Mesenchymal stem cell (in vitro differentiated cells and primary cell): Measurements from ENCODE around the gene LMTK2.
A peak's percentile ranks its signal among the peaks of the same experiment; 100 is the strongest.

Source experiments
- DNase-seq: peaks from one replicate; pipeline ENCODE4 v3.0.0-alpha.2; 2013
- H2AFZ ChIP-seq: one replicate; pipeline ENCODE4 v1.6.1; 2013; ENCODE audit warnings: low read depth, mild to moderate bottlenecking, control low read depth, inconsistent platforms, low read length, moderate library complexity
- H2AK5ac ChIP-seq: 2 replicates; pipeline ENCODE4 v1.6.1; 2013; ENCODE audit warnings: low read length, moderate library complexity, mild to moderate bottlenecking, inconsistent platforms; ENCODE audit not compliant: severe bottlenecking
- H2BK120ac ChIP-seq: one replicate; pipeline ENCODE4 v1.6.1; 2013; ENCODE audit warnings: low read depth, mild to moderate bottlenecking, inconsistent platforms, low read length, moderate library complexity
- H2BK12ac ChIP-seq, 2 experiments: one replicate each; pipeline ENCODE4 v1.6.1; 2013; ENCODE audit warnings: inconsistent platforms in 2 of 2, low read length in 2 of 2, mild to moderate bottlenecking in 2 of 2, moderate library complexity in 2 of 2, control low read depth in 1 of 2
- H2BK15ac ChIP-seq: one replicate; pipeline ENCODE4 v1.6.1; 2013; ENCODE audit warnings: mild to moderate bottlenecking, low read depth, inconsistent platforms; ENCODE audit not compliant: poor library complexity, severe bottlenecking
- H2BK5ac ChIP-seq: 2 replicates; pipeline ENCODE4 v1.6.1; 2013; ENCODE audit warnings: low read depth, mild to moderate bottlenecking, low read length, control low read depth, inconsistent platforms; ENCODE audit not compliant: poor library complexity, severe bottlenecking
- H3K14ac ChIP-seq, 2 experiments: one replicate each; pipeline ENCODE4 v1.6.1; 2013; ENCODE audit warnings: inconsistent platforms in 2 of 2, low read length in 2 of 2, control low read depth in 1 of 2, mild to moderate bottlenecking in 1 of 2, moderate library complexity in 1 of 2
- H3K18ac ChIP-seq, 2 experiments: one replicate each; pipeline ENCODE4 v1.6.1; 2013; ENCODE audit warnings: inconsistent platforms in 2 of 2, low read length in 2 of 2, control low read depth in 1 of 2, low read depth in 1 of 2, mild to moderate bottlenecking in 1 of 2
- H3K23ac ChIP-seq, 2 experiments: one replicate each; pipeline ENCODE4 v1.6.1; 2013; ENCODE audit warnings: inconsistent platforms in 2 of 2, low read length in 2 of 2, mild to moderate bottlenecking in 2 of 2, moderate library complexity in 2 of 2, control low read depth in 1 of 2
- H3K27ac ChIP-seq: 2 replicates; pipeline ENCODE4 v1.5.1; 2013; ENCODE audit warnings: mild to moderate bottlenecking, moderate library complexity, low read length, control low read depth, inconsistent platforms; ENCODE audit not compliant: poor library complexity, severe bottlenecking
- H3K27me3 ChIP-seq, 2 experiments: 2 replicates each; pipeline versions ENCODE4 v1.6.1 to v1.7.0; 2013; ENCODE audit warnings: low read length in 2 of 2, mild to moderate bottlenecking in 2 of 2, moderate library complexity in 2 of 2, control low read depth in 1 of 2, inconsistent platforms in 1 of 2; ENCODE audit not compliant: control insufficient read depth in 1 of 2, insufficient read depth in 1 of 2
- H3K36me3 ChIP-seq, 2 experiments: 2 replicates each; pipeline versions ENCODE4 v1.6.1 to v1.7.0; 2013; ENCODE audit warnings: low read length in 2 of 2, control low read depth in 1 of 2, inconsistent platforms in 1 of 2, low read depth in 1 of 2, mild to moderate bottlenecking in 1 of 2; ENCODE audit not compliant: insufficient read depth in 2 of 2, control insufficient read depth in 1 of 2
- H3K4ac ChIP-seq, 2 experiments: one replicate each; pipeline ENCODE4 v1.6.1; 2013; ENCODE audit warnings: inconsistent platforms in 2 of 2, low read length in 2 of 2, mild to moderate bottlenecking in 2 of 2, moderate library complexity in 2 of 2, control low read depth in 1 of 2, low read depth in 1 of 2
- H3K4me1 ChIP-seq: 2 replicates; pipeline ENCODE4 v1.6.1; 2013; ENCODE audit warnings: low read depth, low read length, control low read depth; ENCODE audit not compliant: control insufficient read depth, insufficient read depth
- H3K4me2 ChIP-seq: 2 replicates; pipeline ENCODE4 v1.6.1; 2013; ENCODE audit warnings: low read length, mild to moderate bottlenecking, inconsistent platforms; ENCODE audit not compliant: poor library complexity, severe bottlenecking
- H3K4me3 ChIP-seq, 2 experiments: 2 replicates each; pipeline versions ENCODE4 v1.5.1 to v1.7.0; 2013; ENCODE audit warnings: low read length in 2 of 2, mild to moderate bottlenecking in 2 of 2, control low read depth in 1 of 2, low read depth in 1 of 2; ENCODE audit not compliant: insufficient read depth in 1 of 2
- H3K79me1 ChIP-seq: replicated peaks from 2 replicates; pipeline ENCODE4 v1.6.1; 2013; ENCODE audit warnings: mild to moderate bottlenecking, control low read depth, low read length, inconsistent platforms; ENCODE audit not compliant: poor library complexity, severe bottlenecking
- H3K9ac ChIP-seq: 2 replicates; pipeline ENCODE4 v1.7.0; 2013; ENCODE audit warnings: mild to moderate bottlenecking, low read length, moderate library complexity
- H3K9me3 ChIP-seq: 2 replicates; pipeline ENCODE4 v1.7.0; 2013; ENCODE audit warnings: mild to moderate bottlenecking, low read length; ENCODE audit not compliant: control insufficient read depth
- H4K8ac ChIP-seq: one replicate; pipeline ENCODE4 v1.6.1; 2013; ENCODE audit warnings: inconsistent platforms, mild to moderate bottlenecking, low read length, moderate library complexity
- H4K91ac ChIP-seq: one replicate; pipeline ENCODE4 v1.6.1; 2013; ENCODE audit warnings: mild to moderate bottlenecking, low read length, inconsistent platforms
- WGBS: methylation state at CpG from one replicate; pipeline ENCODE4 v1.1.7; 2013; ENCODE audit warnings: mixed read lengths; 5-methylcytosine and 5-hydroxymethylcytosine counted together

The LMTK2 gene

GRCh38 chr7:98196706-98197605 is 90.3 kb downstream of the LMTK2 start:
- Histone ChIP-seq H2AK5ac (no peak overlapping the region), H3K27ac (no peak overlapping the region), H4K91ac (no peak overlapping the region), H2BK15ac (no peak overlapping the region), H3K4me2 (no peak overlapping the region), H2AFZ (no peak overlapping the region), H3K4me3 (no peak overlapping the region), H2BK5ac (no peak overlapping the region), H3K36me3 (peaks cover 32 to 46% of the 10 kb centered on the region in 2 experiments), H3K4ac (no peak overlapping the region), H3K9me3 (no peaks in the 10 kb centered on the region), H3K9ac (no peak overlapping the region), H3K27me3 (no peaks in the 10 kb centered on the region), H2BK120ac (no peak overlapping the region), H3K14ac (no peak overlapping the region), H3K23ac (no peak overlapping the region), H3K79me1 (peaks cover 23% of the 10 kb centered on the region), H3K18ac (no peak overlapping the region), H3K4me1 (peaks cover 8% of the 10 kb centered on the region), H2BK12ac (no peak overlapping the region), H4K8ac (no peak overlapping the region)
- 96% methylated on average over 16 of the region's 16 CpGs for WGBS
- no peak for DNase-seq

DNA sequence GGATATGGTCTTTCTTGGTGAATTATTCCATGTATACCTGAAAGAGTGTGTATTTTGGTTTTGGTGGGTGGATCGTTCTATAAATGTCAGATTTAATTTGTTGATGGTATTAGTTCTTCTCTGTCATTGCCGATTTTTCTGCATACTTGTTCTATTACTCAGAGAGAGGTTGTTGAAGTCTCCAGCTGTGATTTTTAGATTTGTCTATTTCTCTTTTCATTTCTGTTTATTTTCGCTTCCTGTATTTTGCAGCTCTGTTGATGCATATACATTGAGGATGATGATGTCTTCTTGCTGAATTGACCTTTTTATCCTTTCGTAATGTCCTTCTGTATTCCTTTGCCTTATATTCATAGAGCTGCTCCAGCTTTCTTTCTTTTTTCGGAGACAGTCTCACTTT is 92.5 kb downstream of the LMTK2 start:
- Histone ChIP-seq H4K91ac (no peak overlapping the region), H3K4me1 (peaks cover 11% of the 10 kb centered on the region), H3K9me3 (no peaks in the 10 kb centered on the region), H3K79me1 (peaks cover 31% of the 10 kb centered on the region), H3K14ac (no peak overlapping the region), H3K27ac (no peak overlapping the region), H3K27me3 (no peaks in the 10 kb centered on the region), H3K23ac (no peak overlapping the region), H2BK12ac (no peak overlapping the region), H2BK120ac (no peak overlapping the region), H3K4ac (no peak overlapping the region), H2AFZ (no peak overlapping the region), H3K4me2 (no peak overlapping the region), H3K18ac (no peak overlapping the region), H2BK15ac (no peak overlapping the region), H3K36me3 (peaks cover 24 to 26% of the 10 kb centered on the region in 2 experiments), H4K8ac (no peak overlapping the region), H2BK5ac (no peak overlapping the region), H3K4me3 (no peak overlapping the region), H3K9ac (no peak overlapping the region), H2AK5ac (no peak overlapping the region)
- WGBS: 73% methylated on average over 5 of the region's 5 CpGs
- peak; percentile 11 for DNase-seq

DNA sequence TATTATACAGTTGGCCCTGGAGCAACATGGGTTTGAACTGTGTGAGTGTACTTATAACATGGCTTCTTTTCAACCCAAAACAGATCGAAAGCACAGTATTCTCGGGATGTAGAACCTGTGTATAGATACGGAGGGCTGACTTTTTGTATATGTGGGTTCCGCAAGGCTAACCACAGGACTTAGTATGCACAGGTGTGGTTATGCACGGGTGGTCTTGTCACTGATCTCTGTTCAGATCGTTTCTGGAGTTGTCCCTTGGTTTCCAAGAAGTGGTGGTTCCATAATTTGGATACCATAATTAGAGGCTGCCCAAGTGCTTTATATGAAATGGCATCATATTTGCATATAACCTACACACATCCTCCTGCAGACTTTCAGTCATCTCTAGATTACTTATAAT is 93.7 kb downstream of the LMTK2 start:
- no peak overlapping the region for H3K27ac ChIP-seq
- no peak overlapping the region for H3K23ac ChIP-seq
- H3K79me1 ChIP-seq: peaks cover 39% of the 10 kb centered on the region
- no peak overlapping the region for H3K4ac ChIP-seq
- no peak overlapping the region for H3K4me3 ChIP-seq
- H4K91ac ChIP-seq: no peak overlapping the region
- H3K9me3 ChIP-seq: no peaks in the 10 kb centered on the region
- H2BK15ac ChIP-seq: no peak overlapping the region
- no peaks in the 10 kb centered on the region for H3K27me3 ChIP-seq
- no peak overlapping the region for H2BK12ac ChIP-seq
- no peak overlapping the region for H3K4me2 ChIP-seq
- H2AK5ac ChIP-seq: no peak overlapping the region
- H2BK120ac ChIP-seq: no peak overlapping the region
- WGBS: 96% methylated on average over 6 of the region's 6 CpGs
- no peak overlapping the region for H2BK5ac ChIP-seq
- no peak overlapping the region for H2AFZ ChIP-seq
- H3K36me3 ChIP-seq: peaks cover 19 to 30% of the 10 kb centered on the region in 2 experiments
- no peak overlapping the region for H3K18ac ChIP-seq
- H4K8ac ChIP-seq: no peak overlapping the region
- H3K14ac ChIP-seq: no peak overlapping the region
- H3K4me1 ChIP-seq: peaks cover 6% of the 10 kb centered on the region
- no peak for DNase-seq
- no peak overlapping the region for H3K9ac ChIP-seq

GRCh38 chr7:98202367-98203195 is 95.9 kb downstream of the LMTK2 start:
- peaks cover 6% of the 10 kb centered on the region for H3K4me1 ChIP-seq
- no peak overlapping the region for H3K4ac ChIP-seq
- no peaks in the 10 kb centered on the region for H3K9me3 ChIP-seq
- no peak overlapping the region for H3K23ac ChIP-seq
- no peak overlapping the region for H3K14ac ChIP-seq
- no peak overlapping the region for H3K27ac ChIP-seq
- no peak overlapping the region for H3K4me2 ChIP-seq
- DNase-seq: no peak
- no peak overlapping the region for H3K18ac ChIP-seq
- H3K27me3 ChIP-seq: no peaks in the 10 kb centered on the region
- H4K91ac ChIP-seq: no peak overlapping the region
- H4K8ac ChIP-seq: no peak overlapping the region
- H3K36me3 ChIP-seq: peaks cover 27 to 39% of the 10 kb centered on the region in 2 experiments
- H3K79me1 ChIP-seq: peaks cover 33% of the 10 kb centered on the region
- H2AK5ac ChIP-seq: no peak overlapping the region
- H3K9ac ChIP-seq: no peak overlapping the region
- no peak overlapping the region for H2BK5ac ChIP-seq
- WGBS: 94% methylated on average over 15 of the region's 15 CpGs
- H2BK120ac ChIP-seq: no peak overlapping the region
- no peak overlapping the region for H2BK12ac ChIP-seq
- H2AFZ ChIP-seq: no peak overlapping the region
- H3K4me3 ChIP-seq: no peak overlapping the region
- H2BK15ac ChIP-seq: no peak overlapping the region
